WTC11 (cell line): Measurements from ENCODE around the gene SRPK3. TPM values are rescaled to one million over a fixed set of nuclear protein-coding genes. Genes with fewer than 3 reads are reported as not detected.

Experiments used
- ATAC-seq: fragments of 200-7000 bp; cut with Tn5 transposase; 2 replicates; pipeline ENCODE4 v1.10.0; 2021; ENCODE audit warnings: mild to moderate bottlenecking, moderate library complexity
- CTCF ChIA-PET: fragments of 300-600 bp; sonication (Branson Sonifier 250); formaldehyde crosslinking; loops from one replicate; lab custom pipeline; 2021; ENCODE audit warnings: antibody characterized with exemption; lab: Charles Lee
- POLR2A ChIA-PET: fragments of 350-600 bp; sonication (Branson Sonifier 250); formaldehyde crosslinking; loops from one replicate; lab custom pipeline; 2021; ENCODE audit warnings: antibody characterized with exemption; lab: Charles Lee
- DNase-seq: peaks from one replicate; pipeline ENCODE4 v3.0.0; 2021; ENCODE audit warnings: low spot score
- H3K27ac Mint-ChIP-seq: 2 replicates; pipeline ENCODE4 v1.8.0; 2021; ENCODE audit warnings: mixed read lengths
- H3K27me3 Mint-ChIP-seq: 2 replicates; pipeline ENCODE4 v1.8.0; 2021; ENCODE audit warnings: low read depth, mild to moderate bottlenecking, moderate library complexity, mixed read lengths
- H3K36me3 Mint-ChIP-seq: 2 replicates; pipeline ENCODE4 v1.8.0; 2021; ENCODE audit warnings: mixed read lengths
- H3K4me1 Mint-ChIP-seq: 2 replicates; pipeline ENCODE4 v1.8.0; 2022; ENCODE audit warnings: mixed read lengths
- H3K4me3 Mint-ChIP-seq: 2 replicates; pipeline ENCODE4 v1.8.0; 2021; ENCODE audit warnings: mild to moderate bottlenecking, moderate library complexity, mixed read lengths
- H3K9me3 Mint-ChIP-seq: 2 replicates; pipeline ENCODE4 v1.8.0; 2021; ENCODE audit warnings: mixed read lengths
- JAZF1 ChIP-seq: fragments of 250-450 bp; sonication (Bioruptor Pico); IDR thresholded peaks from 2 replicates; pipeline ENCODE4 v1.9.0; 2021; ENCODE audit warnings: moderate library complexity, mild to moderate bottlenecking, inconsistent platforms
- NR2C2 ChIP-seq: sonication (generic); formaldehyde crosslinking; IDR thresholded peaks from 2 replicates; pipeline ENCODE4 v1.8.0; 2022; ENCODE audit warnings: mild to moderate bottlenecking, missing genetic modification reagents
- OVOL2 ChIP-seq: fragments of 250-450 bp; sonication (Bioruptor Pico); IDR thresholded peaks from 2 replicates; pipeline ENCODE4 v1.9.0; 2021; ENCODE audit warnings: mild to moderate bottlenecking, borderline replicate concordance
- PRRX2 ChIP-seq: fragments of 250-450 bp; sonication (Bioruptor Pico); IDR thresholded peaks from 2 replicates; pipeline ENCODE4 v1.8.0; 2021; ENCODE audit warnings: mild to moderate bottlenecking
- RORB ChIP-seq: fragments of 250-450 bp; sonication (Bioruptor Pico); IDR thresholded peaks from 2 replicates; pipeline ENCODE4 v1.9.0; 2021; ENCODE audit warnings: mild to moderate bottlenecking
- SMAD3 ChIP-seq: sonication (generic); formaldehyde crosslinking; IDR thresholded peaks from 2 replicates; pipeline ENCODE4 v1.8.0; 2022; ENCODE audit warnings: missing genetic modification reagents, mild to moderate bottlenecking, borderline replicate concordance
- SMAD4 ChIP-seq: sonication (generic); formaldehyde crosslinking; IDR thresholded peaks from 2 replicates; pipeline ENCODE4 v1.8.0; 2022; ENCODE audit warnings: mild to moderate bottlenecking, missing genetic modification reagents
- TEAD4 ChIP-seq: sonication (generic); formaldehyde crosslinking; IDR thresholded peaks from 2 replicates; pipeline ENCODE4 v1.8.0; 2022; ENCODE audit warnings: mild to moderate bottlenecking, missing genetic modification reagents
- TP53 ChIP-seq: sonication (generic); formaldehyde crosslinking; IDR thresholded peaks from 2 replicates; pipeline ENCODE4 v1.8.1; 2023; ENCODE audit warnings: mild to moderate bottlenecking, missing genetic modification reagents
- ZBTB43 ChIP-seq: sonication (generic); formaldehyde crosslinking; IDR thresholded peaks from 2 replicates; pipeline ENCODE4 v1.8.1; 2023; ENCODE audit warnings: mild to moderate bottlenecking, missing genetic modification reagents
- total RNA-seq: library from RNA; stranded (reverse); gene quantifications from 3 replicates; pipeline ENCODE4 v1.2.3, GENCODE V29; 2021
- TF ChIP-seq, protein P1 (sequence below): sonication (generic); formaldehyde crosslinking; IDR thresholded peaks from 2 replicates; pipeline ENCODE4 v1.8.1; 2022; ENCODE audit warnings: low read depth, mild to moderate bottlenecking, moderate library complexity, missing genetic modification reagents, borderline replicate concordance
- TF ChIP-seq, protein P2 (sequence below): sonication (generic); formaldehyde crosslinking; IDR thresholded peaks from 2 replicates; pipeline ENCODE4 v1.8.0; 2022; ENCODE audit warnings: mild to moderate bottlenecking, missing genetic modification reagents
- TF ChIP-seq, protein P3 (sequence below): sonication (generic); formaldehyde crosslinking; IDR thresholded peaks from 2 replicates; pipeline ENCODE4 v1.8.0; 2022; ENCODE audit warnings: mild to moderate bottlenecking, missing genetic modification reagents
- TF ChIP-seq, protein P4 (sequence below): sonication (generic); formaldehyde crosslinking; IDR thresholded peaks from 2 replicates; pipeline ENCODE4 v1.8.0; 2023; ENCODE audit warnings: missing genetic modification reagents, mild to moderate bottlenecking, borderline replicate concordance
- TF ChIP-seq, protein P5 (sequence below): sonication (generic); formaldehyde crosslinking; IDR thresholded peaks from 2 replicates; pipeline ENCODE4 v1.8.1; 2023; ENCODE audit warnings: mild to moderate bottlenecking, missing genetic modification reagents, moderate library complexity
- TF ChIP-seq, protein P6 (sequence below): sonication (generic); formaldehyde crosslinking; IDR thresholded peaks from 2 replicates; pipeline ENCODE4 v1.8.1; 2022; ENCODE audit warnings: mild to moderate bottlenecking, missing genetic modification reagents, moderate library complexity, borderline replicate concordance
- TF ChIP-seq, protein P7 (sequence below): sonication (generic); formaldehyde crosslinking; IDR thresholded peaks from 2 replicates; pipeline ENCODE4 v1.8.0; 2023; ENCODE audit warnings: missing genetic modification reagents

The SRPK3 gene
- total RNA-seq, 1 experiment from 2014 or later = not detected

DNA sequence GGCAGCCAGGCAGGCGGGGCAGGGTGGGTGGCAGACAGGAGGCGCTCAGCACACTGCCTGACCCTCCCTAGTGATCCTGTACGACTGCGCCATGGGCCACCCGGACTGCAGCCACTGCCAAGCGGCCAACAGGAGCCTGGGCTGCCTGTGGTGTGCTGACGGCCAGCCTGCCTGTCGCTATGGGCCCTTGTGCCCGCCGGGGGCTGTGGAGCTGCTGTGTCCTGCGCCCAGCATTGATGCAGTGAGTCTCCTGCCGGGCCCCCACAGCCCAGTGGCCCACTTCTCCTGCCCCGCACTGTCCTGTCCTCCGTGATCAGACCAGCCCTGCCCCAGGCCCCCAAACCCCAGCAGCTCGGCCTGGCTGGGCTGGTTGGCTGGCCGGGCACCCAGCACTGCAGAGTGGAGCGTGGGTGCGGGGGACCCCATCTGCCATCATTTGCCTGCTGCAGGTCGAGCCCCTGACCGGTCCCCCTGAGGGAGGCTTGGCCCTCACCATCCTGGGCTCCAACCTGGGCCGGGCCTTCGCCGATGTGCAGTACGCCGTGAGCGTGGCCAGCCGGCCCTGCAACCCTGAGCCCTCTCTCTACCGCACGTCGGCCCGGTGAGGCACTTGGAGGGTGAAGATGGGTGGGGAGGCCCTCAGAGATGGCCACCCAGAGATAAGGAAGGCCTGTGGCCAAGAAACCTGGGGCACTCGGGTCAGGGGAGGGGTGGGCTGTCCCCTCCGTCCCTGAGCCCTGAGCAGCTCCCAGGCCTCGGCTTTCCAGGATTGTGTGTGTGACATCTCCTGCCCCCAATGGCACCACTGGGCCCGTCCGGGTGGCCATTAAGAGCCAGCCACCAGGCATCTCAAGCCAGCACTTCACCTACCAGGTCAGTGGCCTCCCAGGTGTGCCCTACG is 9.2 kb upstream of the SRPK3 start (continued):
- TF ChIP-seq, protein P1, sequence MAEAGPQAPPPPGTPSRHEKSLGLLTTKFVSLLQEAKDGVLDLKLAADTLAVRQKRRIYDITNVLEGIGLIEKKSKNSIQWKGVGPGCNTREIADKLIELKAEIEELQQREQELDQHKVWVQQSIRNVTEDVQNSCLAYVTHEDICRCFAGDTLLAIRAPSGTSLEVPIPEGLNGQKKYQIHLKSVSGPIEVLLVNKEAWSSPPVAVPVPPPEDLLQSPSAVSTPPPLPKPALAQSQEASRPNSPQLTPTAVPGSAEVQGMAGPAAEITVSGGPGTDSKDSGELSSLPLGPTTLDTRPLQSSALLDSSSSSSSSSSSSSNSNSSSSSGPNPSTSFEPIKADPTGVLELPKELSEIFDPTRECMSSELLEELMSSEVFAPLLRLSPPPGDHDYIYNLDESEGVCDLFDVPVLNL (CRISPR knock-in tag) = no peak
- TF ChIP-seq, protein P2, sequence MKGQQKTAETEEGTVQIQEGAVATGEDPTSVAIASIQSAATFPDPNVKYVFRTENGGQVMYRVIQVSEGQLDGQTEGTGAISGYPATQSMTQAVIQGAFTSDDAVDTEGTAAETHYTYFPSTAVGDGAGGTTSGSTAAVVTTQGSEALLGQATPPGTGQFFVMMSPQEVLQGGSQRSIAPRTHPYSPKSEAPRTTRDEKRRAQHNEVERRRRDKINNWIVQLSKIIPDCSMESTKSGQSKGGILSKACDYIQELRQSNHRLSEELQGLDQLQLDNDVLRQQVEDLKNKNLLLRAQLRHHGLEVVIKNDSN (CRISPR knock-in tag) = no peak
- TF ChIP-seq, protein P3, sequence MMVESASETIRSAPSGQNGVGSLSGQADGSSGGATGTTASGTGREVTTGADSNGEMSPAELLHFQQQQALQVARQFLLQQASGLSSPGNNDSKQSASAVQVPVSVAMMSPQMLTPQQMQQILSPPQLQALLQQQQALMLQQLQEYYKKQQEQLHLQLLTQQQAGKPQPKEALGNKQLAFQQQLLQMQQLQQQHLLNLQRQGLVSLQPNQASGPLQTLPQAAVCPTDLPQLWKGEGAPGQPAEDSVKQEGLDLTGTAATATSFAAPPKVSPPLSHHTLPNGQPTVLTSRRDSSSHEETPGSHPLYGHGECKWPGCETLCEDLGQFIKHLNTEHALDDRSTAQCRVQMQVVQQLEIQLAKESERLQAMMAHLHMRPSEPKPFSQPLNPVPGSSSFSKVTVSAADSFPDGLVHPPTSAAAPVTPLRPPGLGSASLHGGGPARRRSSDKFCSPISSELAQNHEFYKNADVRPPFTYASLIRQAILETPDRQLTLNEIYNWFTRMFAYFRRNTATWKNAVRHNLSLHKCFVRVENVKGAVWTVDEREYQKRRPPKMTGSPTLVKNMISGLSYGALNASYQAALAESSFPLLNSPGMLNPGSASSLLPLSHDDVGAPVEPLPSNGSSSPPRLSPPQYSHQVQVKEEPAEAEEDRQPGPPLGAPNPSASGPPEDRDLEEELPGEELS (CRISPR knock-in tag) = no peak
- TF ChIP-seq PRRX2 (CRISPR knock-in tag) (no peak), OVOL2 (CRISPR knock-in tag) (no peak), TP53 (no peak)

DNA sequence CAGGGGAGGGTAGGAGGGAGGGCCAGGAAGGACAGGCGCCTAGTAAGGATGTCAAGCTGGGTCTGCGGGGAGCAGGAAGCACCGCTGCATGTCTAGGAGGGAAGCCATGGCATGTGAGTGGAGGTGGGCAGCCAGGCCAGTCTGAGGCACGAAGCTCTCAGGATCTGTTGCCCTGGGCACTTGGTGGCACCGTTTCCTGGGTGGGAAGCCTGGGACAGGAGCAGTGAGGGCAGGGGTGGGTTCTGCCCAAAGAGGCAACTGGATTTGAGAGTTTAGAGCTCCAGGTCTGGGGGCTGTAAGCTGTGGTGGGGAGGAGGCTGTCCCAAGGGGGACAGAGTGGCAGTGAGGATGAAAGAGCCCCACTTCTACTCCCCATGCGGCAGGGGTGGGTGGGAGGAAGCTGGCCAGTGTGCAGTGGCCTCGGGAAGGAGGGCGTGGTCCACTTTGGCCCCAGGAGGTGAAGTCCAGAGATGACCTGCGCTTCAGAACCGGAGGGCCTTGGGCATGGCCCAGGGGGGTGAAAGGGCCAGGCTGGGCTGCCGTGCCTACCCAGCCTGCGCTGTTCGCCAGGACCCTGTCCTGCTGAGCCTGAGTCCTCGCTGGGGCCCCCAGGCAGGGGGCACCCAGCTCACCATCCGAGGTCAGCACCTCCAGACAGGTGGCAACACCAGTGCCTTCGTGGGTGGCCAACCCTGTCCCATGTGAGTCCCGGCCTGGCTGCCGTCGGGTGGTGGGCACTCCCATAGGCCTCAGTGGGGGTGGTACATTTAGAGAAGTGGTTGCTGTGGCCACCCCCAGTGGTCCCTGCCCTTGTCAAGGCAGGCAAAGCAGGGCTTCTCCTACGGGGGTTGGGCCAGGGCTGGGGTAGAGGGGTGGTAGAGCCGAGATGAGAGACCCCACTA is 8.3 kb upstream of the SRPK3 start:
- ChIA-PET POLR2A (no interaction called here), CTCF (interaction anchor here (1.0 kb wide), 1 partner anchor 22 kb away, joined by 3 read pairs; the partner anchor contains the start of genes IDH3G and SSR4)

More for the DNA sequence above, 8.3 kb upstream of the SRPK3 start:
- no peaks in the 10 kb centered on the region for H3K27me3 Mint-ChIP-seq
- no peak for ATAC-seq
- no peaks in the 10 kb centered on the region for H3K36me3 Mint-ChIP-seq
- no peak overlapping the region for H3K27ac Mint-ChIP-seq
- TF ChIP-seq PRRX2 (CRISPR knock-in tag) (no peak), RORB (no peak), TEAD4 (no peak), SMAD3 (CRISPR knock-in tag) (no peak), NR2C2 (CRISPR knock-in tag) (no peak), SMAD4 (no peak), ZBTB43 (CRISPR knock-in tag) (no peak), JAZF1 (CRISPR knock-in tag) (no peak)
- TF ChIP-seq, protein P4, sequence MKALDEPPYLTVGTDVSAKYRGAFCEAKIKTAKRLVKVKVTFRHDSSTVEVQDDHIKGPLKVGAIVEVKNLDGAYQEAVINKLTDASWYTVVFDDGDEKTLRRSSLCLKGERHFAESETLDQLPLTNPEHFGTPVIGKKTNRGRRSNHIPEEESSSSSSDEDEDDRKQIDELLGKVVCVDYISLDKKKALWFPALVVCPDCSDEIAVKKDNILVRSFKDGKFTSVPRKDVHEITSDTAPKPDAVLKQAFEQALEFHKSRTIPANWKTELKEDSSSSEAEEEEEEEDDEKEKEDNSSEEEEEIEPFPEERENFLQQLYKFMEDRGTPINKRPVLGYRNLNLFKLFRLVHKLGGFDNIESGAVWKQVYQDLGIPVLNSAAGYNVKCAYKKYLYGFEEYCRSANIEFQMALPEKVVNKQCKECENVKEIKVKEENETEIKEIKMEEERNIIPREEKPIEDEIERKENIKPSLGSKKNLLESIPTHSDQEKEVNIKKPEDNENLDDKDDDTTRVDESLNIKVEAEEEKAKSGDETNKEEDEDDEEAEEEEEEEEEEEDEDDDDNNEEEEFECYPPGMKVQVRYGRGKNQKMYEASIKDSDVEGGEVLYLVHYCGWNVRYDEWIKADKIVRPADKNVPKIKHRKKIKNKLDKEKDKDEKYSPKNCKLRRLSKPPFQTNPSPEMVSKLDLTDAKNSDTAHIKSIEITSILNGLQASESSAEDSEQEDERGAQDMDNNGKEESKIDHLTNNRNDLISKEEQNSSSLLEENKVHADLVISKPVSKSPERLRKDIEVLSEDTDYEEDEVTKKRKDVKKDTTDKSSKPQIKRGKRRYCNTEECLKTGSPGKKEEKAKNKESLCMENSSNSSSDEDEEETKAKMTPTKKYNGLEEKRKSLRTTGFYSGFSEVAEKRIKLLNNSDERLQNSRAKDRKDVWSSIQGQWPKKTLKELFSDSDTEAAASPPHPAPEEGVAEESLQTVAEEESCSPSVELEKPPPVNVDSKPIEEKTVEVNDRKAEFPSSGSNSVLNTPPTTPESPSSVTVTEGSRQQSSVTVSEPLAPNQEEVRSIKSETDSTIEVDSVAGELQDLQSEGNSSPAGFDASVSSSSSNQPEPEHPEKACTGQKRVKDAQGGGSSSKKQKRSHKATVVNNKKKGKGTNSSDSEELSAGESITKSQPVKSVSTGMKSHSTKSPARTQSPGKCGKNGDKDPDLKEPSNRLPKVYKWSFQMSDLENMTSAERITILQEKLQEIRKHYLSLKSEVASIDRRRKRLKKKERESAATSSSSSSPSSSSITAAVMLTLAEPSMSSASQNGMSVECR (CRISPR knock-in tag) = no peak
- TF ChIP-seq, protein P5, sequence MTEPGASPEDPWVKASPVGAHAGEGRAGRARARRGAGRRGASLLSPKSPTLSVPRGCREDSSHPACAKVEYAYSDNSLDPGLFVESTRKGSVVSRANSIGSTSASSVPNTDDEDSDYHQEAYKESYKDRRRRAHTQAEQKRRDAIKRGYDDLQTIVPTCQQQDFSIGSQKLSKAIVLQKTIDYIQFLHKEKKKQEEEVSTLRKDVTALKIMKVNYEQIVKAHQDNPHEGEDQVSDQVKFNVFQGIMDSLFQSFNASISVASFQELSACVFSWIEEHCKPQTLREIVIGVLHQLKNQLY = no peak
- TF ChIP-seq, protein P6, sequence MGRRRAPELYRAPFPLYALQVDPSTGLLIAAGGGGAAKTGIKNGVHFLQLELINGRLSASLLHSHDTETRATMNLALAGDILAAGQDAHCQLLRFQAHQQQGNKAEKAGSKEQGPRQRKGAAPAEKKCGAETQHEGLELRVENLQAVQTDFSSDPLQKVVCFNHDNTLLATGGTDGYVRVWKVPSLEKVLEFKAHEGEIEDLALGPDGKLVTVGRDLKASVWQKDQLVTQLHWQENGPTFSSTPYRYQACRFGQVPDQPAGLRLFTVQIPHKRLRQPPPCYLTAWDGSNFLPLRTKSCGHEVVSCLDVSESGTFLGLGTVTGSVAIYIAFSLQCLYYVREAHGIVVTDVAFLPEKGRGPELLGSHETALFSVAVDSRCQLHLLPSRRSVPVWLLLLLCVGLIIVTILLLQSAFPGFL (CRISPR knock-in tag) = no peak
- TF ChIP-seq, protein P7, sequence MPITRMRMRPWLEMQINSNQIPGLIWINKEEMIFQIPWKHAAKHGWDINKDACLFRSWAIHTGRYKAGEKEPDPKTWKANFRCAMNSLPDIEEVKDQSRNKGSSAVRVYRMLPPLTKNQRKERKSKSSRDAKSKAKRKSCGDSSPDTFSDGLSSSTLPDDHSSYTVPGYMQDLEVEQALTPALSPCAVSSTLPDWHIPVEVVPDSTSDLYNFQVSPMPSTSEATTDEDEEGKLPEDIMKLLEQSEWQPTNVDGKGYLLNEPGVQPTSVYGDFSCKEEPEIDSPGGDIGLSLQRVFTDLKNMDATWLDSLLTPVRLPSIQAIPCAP (CRISPR knock-in tag) = no peak
- DNase-seq = no peak
- no peak overlapping the region for H3K4me3 Mint-ChIP-seq
- H3K4me1 Mint-ChIP-seq = no peaks in the 10 kb centered on the region
- H3K9me3 Mint-ChIP-seq = no peaks in the 10 kb centered on the region
